ENCODE data around the gene PJA1. TPM values are rescaled to one million over a fixed set of nuclear protein-coding genes. Genes with fewer than 3 reads are reported as not detected.
A peak's percentile ranks its signal among the peaks of the same experiment; 100 is the strongest.

The PJA1 gene
- polyA plus RNA-seq, 1 donor: 36.9 TPM

- no peaks in the 10 kb centered on the region for H3K9me3 ChIP-seq (ENCODE audit: control insufficient read depth, low read depth, low read length)
- H3K27ac ChIP-seq (ENCODE audit: low read length): no peak overlapping the region
- WGBS (ENCODE audit: insufficient coverage, low lambda C conversion rate): no CpG with 5 or more reads among the region's 4 CpGs
- no peaks in the 10 kb centered on the region for H3K36me3 ChIP-seq (ENCODE audit: control insufficient read depth, insufficient read depth, low read length)
- no peaks in the 10 kb centered on the region for H3K4me1 ChIP-seq (ENCODE audit: control insufficient read depth, insufficient read depth, low read length)
- no peaks in the 10 kb centered on the region for H3K27me3 ChIP-seq (ENCODE audit: control insufficient read depth, insufficient read depth, low read length)
- no peak overlapping the region for H3K4me3 ChIP-seq (ENCODE audit: low read length)
- DNase-seq: no peak
Observed at GRCh38 chrX:69177511-69178162, 12.4 kb upstream of the PJA1 start.

DNA sequence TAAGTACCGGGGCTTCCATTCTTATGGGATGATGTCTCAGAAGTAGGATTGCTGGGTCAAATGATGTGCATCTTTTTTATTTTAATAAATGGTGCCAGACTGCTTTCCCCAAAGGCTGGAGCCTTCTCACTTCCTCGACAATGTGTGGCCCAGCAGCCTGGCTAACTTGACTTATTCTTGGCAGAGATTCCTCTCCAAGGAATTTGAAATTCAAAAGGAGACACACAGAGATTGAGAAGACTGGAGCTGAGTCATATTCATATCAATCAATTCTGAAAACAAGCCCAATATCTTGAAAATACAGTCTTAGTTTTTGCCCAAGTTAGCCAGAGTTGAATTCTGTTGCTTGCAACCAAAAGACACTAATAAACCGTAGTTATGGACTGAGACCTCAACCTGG is 10.8 kb upstream of the PJA1 start:
- Histone ChIP-seq H3K9me3 (ENCODE audit: control insufficient read depth, low read depth, low read length) (no peaks in the 10 kb centered on the region), H3K27ac (ENCODE audit: low read length) (no peak overlapping the region), H3K4me1 (ENCODE audit: control insufficient read depth, insufficient read depth, low read length) (no peaks in the 10 kb centered on the region), H3K36me3 (ENCODE audit: control insufficient read depth, insufficient read depth, low read length) (no peaks in the 10 kb centered on the region), H3K4me3 (ENCODE audit: low read length) (no peak overlapping the region), H3K27me3 (ENCODE audit: control insufficient read depth, insufficient read depth, low read length) (no peaks in the 10 kb centered on the region)
- no peak for DNase-seq
- no CpG with 5 or more reads among the region's 3 CpGs for WGBS (ENCODE audit: insufficient coverage, low lambda C conversion rate)

DNA sequence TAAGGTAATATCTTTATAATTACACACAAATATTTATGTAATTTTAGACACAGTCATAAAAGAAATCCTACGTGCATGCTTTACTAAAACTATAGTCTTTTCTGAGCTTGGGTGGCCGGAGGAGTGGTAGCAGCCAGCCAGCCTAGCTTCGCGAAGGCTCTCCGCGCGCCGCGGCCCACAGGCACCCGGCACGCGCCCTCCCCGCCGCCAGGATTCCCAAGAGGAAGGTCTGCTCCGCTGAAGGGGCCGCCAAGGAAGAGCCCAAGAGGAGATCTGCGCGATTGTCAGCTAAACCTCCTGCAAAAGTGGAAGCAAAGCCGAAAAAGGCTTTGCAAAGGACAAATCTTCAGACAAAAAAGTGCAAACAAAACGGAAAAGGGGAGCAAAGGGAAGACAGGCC is 8.7 kb upstream of the PJA1 start:
- Histone ChIP-seq H3K9me3 (ENCODE audit: control insufficient read depth, low read depth, low read length) (no peaks in the 10 kb centered on the region), H3K4me3 (ENCODE audit: low read length) (no peak overlapping the region), H3K36me3 (ENCODE audit: control insufficient read depth, insufficient read depth, low read length) (no peaks in the 10 kb centered on the region), H3K4me1 (ENCODE audit: control insufficient read depth, insufficient read depth, low read length) (no peaks in the 10 kb centered on the region), H3K27me3 (ENCODE audit: control insufficient read depth, insufficient read depth, low read length) (no peaks in the 10 kb centered on the region), H3K27ac (ENCODE audit: low read length) (no peak overlapping the region)
- DNase-seq: no peak
- no CpG with 5 or more reads among the region's 20 CpGs for WGBS (ENCODE audit: insufficient coverage, low lambda C conversion rate)

DNA sequence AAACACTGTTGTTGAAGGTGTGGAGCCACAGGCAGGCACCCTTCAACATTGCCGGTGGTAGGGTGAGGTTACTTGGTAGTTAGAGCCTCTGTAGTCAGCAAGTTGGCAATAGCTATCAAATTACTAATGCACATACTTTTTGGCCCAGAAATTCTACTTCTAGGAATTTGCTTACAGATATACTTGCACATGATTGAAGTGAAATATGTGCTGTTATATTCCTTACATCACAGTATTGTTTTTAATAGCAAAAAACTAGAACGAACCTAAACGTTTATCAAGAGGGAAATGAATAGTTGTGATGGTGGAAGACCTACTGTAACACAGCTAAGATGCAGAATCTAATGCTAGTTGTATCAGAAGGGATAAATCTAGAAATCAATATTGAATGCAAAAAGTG is 7.7 kb upstream of the PJA1 start:
- no peak for DNase-seq
- Histone ChIP-seq H3K4me1 (ENCODE audit: control insufficient read depth, insufficient read depth, low read length) (no peaks in the 10 kb centered on the region), H3K36me3 (ENCODE audit: control insufficient read depth, insufficient read depth, low read length) (no peaks in the 10 kb centered on the region), H3K4me3 (ENCODE audit: low read length) (no peak overlapping the region), H3K27me3 (ENCODE audit: control insufficient read depth, insufficient read depth, low read length) (no peaks in the 10 kb centered on the region), H3K27ac (ENCODE audit: low read length) (no peak overlapping the region), H3K9me3 (ENCODE audit: control insufficient read depth, low read depth, low read length) (no peaks in the 10 kb centered on the region)
- no CpG with 5 or more reads among the region's 3 CpGs for WGBS (ENCODE audit: insufficient coverage, low lambda C conversion rate)

DNA sequence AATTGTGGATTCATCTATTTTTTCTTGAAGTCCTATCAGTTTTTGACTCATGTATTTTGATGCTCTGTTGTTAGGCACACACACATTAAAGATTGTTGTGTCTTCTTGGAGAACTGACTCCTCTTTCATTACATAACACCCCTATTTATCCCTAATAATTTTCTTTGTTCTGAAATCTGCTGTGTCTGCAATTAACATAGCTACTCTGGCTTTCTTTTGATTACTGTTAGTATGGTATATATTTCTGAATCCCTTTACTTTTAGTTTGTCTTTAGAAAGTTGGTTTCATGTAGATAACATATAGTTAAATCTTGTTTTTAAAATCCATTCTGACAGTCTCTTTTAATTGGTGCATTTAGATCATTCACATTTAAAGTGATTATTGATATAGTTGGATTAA is 5.1 kb upstream of the PJA1 start:
- Histone ChIP-seq H3K4me1 (ENCODE audit: control insufficient read depth, insufficient read depth, low read length) (no peaks in the 10 kb centered on the region), H3K36me3 (ENCODE audit: control insufficient read depth, insufficient read depth, low read length) (no peaks in the 10 kb centered on the region), H3K27me3 (ENCODE audit: control insufficient read depth, insufficient read depth, low read length) (no peaks in the 10 kb centered on the region), H3K27ac (ENCODE audit: low read length) (no peak overlapping the region), H3K9me3 (ENCODE audit: control insufficient read depth, low read depth, low read length) (no peaks in the 10 kb centered on the region), H3K4me3 (ENCODE audit: low read length) (no peak overlapping the region)
- DNase-seq: no peak

DNA sequence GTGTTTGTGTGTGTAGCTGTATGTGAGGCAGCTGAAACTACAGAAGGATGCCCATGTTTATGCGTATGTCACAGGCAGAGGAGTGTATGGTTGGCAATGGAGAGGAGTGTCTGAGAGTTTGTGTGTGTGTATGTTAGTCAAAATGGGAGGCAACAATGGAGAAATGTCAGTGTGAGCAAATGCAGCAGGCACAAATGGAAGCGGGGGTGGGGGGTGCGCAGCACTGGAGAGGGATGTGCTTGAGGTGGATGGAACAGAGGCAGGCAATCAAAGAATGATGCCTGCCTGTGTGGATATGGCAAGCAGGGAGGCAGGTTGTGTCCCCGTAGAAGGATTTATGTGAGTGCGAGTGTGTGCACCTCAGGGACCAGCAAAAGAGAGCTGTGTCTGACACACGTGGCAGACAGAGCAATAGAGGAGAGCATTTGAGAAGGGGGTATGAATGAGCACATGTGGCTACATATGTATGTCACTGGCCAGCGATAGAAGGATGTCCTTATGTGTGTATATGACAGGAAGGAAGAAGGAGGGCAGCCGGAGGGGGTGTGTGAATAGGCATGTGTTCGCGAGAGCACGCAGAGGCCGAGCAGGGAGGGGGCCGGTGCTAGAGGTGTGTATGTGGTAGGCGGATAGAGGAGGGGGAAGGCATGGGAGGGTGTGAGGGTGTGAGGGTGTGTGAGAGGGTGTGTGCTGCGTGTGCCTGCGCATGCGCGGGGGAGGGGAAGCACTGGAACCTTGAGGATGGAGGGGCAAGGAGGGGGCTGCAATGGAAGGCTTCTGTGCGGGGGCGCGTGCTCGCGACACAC is 1.1 kb downstream of the PJA1 start:
- Histone ChIP-seq H3K9me3 (ENCODE audit: control insufficient read depth, low read depth, low read length) (no peaks in the 10 kb centered on the region), H3K4me3 (ENCODE audit: low read length) (peak overlapping the region; percentile 50), H3K27me3 (ENCODE audit: control insufficient read depth, insufficient read depth, low read length) (no peaks in the 10 kb centered on the region), H3K36me3 (ENCODE audit: control insufficient read depth, insufficient read depth, low read length) (peaks cover 11% of the 10 kb centered on the region), H3K27ac (ENCODE audit: low read length) (peak overlapping the region; percentile 73), H3K4me1 (ENCODE audit: control insufficient read depth, insufficient read depth, low read length) (no peaks in the 10 kb centered on the region)
- no CpG with 5 or more reads among the region's 23 CpGs for WGBS (ENCODE audit: insufficient coverage, low lambda C conversion rate)
- DNase-seq: peak; percentile 39 to 47

GRCh38 chrX:69162361-69162865 is 2.8 kb downstream of the PJA1 start:
- peaks cover 11% of the 10 kb centered on the region for H3K36me3 ChIP-seq (ENCODE audit: control insufficient read depth, insufficient read depth, low read length)
- no peaks in the 10 kb centered on the region for H3K27me3 ChIP-seq (ENCODE audit: control insufficient read depth, insufficient read depth, low read length)
- H3K27ac ChIP-seq (ENCODE audit: low read length): no peak overlapping the region
- no peaks in the 10 kb centered on the region for H3K9me3 ChIP-seq (ENCODE audit: control insufficient read depth, low read depth, low read length)
- WGBS (ENCODE audit: insufficient coverage, low lambda C conversion rate): no CpG with 5 or more reads among the region's 9 CpGs
- no peaks in the 10 kb centered on the region for H3K4me1 ChIP-seq (ENCODE audit: control insufficient read depth, insufficient read depth, low read length)
- no peak for DNase-seq
- no peak overlapping the region for H3K4me3 ChIP-seq (ENCODE audit: low read length)

GRCh38 chrX:69161786-69162349 is 3.4 kb downstream of the PJA1 start:
- H3K4me1 ChIP-seq (ENCODE audit: control insufficient read depth, insufficient read depth, low read length): no peaks in the 10 kb centered on the region
- no peak for DNase-seq
- peaks cover 11% of the 10 kb centered on the region for H3K36me3 ChIP-seq (ENCODE audit: control insufficient read depth, insufficient read depth, low read length)
- H3K9me3 ChIP-seq (ENCODE audit: control insufficient read depth, low read depth, low read length): no peaks in the 10 kb centered on the region
- H3K4me3 ChIP-seq (ENCODE audit: low read length): no peak overlapping the region
- 90% methylated on average over 2 of the region's 26 CpGs for WGBS (ENCODE audit: insufficient coverage, low lambda C conversion rate)
- no peaks in the 10 kb centered on the region for H3K27me3 ChIP-seq (ENCODE audit: control insufficient read depth, insufficient read depth, low read length)
- no peak overlapping the region for H3K27ac ChIP-seq (ENCODE audit: low read length)

DNA sequence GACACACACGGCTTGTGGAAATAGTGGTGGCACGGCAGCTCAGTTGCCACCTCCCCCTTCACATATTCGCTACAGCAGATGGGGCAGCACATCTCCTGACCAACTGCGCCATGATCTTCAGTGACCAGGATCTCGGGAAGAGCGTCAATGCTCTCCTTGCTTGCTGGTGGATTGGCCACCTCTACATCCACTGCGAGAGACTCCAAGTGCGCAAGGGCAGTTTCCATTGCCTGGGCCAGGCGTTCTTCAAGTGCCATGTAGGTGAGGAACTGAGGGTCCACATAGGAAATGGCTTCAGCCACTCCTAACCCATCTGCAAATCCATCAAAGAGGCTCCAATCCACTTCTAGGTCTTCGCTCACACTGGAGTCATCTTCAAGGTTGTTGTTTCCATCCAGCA is 3.9 kb downstream of the PJA1 start:
- peaks cover 11% of the 10 kb centered on the region for H3K36me3 ChIP-seq (ENCODE audit: control insufficient read depth, insufficient read depth, low read length)
- DNase-seq: no peak
- H3K27me3 ChIP-seq (ENCODE audit: control insufficient read depth, insufficient read depth, low read length): no peaks in the 10 kb centered on the region
- no peaks in the 10 kb centered on the region for H3K9me3 ChIP-seq (ENCODE audit: control insufficient read depth, low read depth, low read length)
- no peak overlapping the region for H3K27ac ChIP-seq (ENCODE audit: low read length)
- no CpG with 5 or more reads among the region's 10 CpGs for WGBS (ENCODE audit: insufficient coverage, low lambda C conversion rate)
- no peaks in the 10 kb centered on the region for H3K4me1 ChIP-seq (ENCODE audit: control insufficient read depth, insufficient read depth, low read length)
- no peak overlapping the region for H3K4me3 ChIP-seq (ENCODE audit: low read length)

GRCh38 chrX:69158166-69158980 is 6.9 kb downstream of the PJA1 start:
- Histone ChIP-seq H3K27ac (ENCODE audit: low read length) (no peak overlapping the region), H3K4me1 (ENCODE audit: control insufficient read depth, insufficient read depth, low read length) (no peaks in the 10 kb centered on the region), H3K9me3 (ENCODE audit: control insufficient read depth, low read depth, low read length) (no peaks in the 10 kb centered on the region), H3K4me3 (ENCODE audit: low read length) (no peak overlapping the region), H3K36me3 (ENCODE audit: control insufficient read depth, insufficient read depth, low read length) (peaks cover 11% of the 10 kb centered on the region), H3K27me3 (ENCODE audit: control insufficient read depth, insufficient read depth, low read length) (no peaks in the 10 kb centered on the region)
- peak in 1 of 2 donors; percentile 49 for DNase-seq
- no CpG with 5 or more reads among the region's 13 CpGs for whole genome bisulfite sequencing (ENCODE audit: insufficient coverage, low lambda C conversion rate)

Data from large intestine (tissue), 3 donors.